ENCODE measurements around the gene OXNAD1. TPM values are rescaled to one million over a fixed set of nuclear protein-coding genes. Genes with fewer than 3 reads are reported as not detected.

OXNAD1 gene
- total RNA-seq, 1 donor from 2014 or later = 26.6 TPM

DNA sequence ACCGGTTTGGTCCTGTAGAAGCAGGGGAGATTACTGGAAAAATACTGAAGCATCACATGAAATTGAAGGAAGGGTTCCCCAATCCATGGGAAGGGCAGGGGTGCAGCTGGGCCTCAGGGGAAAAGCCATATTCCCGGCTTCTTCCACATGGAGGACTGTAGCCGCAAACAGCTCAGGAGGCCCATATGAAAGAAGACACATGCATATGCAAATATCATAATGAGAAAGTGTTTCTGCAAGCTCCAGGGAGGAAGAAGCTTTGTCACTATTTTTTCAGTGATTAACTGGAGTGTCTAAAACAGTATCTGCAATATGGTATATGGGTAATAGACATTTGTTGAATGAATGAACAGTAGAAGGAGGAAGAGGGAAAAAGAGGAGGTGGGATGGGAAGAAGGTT is 19.4 kb upstream of the OXNAD1 start:
- no peak overlapping the region for H3K27ac ChIP-seq (ENCODE audit: low read depth, low read length)
- H3K9ac ChIP-seq (ENCODE audit: low read depth in 1 of 3, low read length in 3 of 3) = peak overlapping the region in 1 of 3 donors; percentile 40
- H3K9me3 ChIP-seq (ENCODE audit: control insufficient read depth in 3 of 3, low read length in 3 of 3) = no peaks in the 10 kb centered on the region
- H3K4me3 ChIP-seq (ENCODE audit: low read length in 3 of 3) = no peak overlapping the region
- no peaks in the 10 kb centered on the region for H3K36me3 ChIP-seq (ENCODE audit: control insufficient read depth in 3 of 3, insufficient read depth in 3 of 3, low read length in 3 of 3)
- no peaks in the 10 kb centered on the region for H3K27me3 ChIP-seq (ENCODE audit: control insufficient read depth in 3 of 3, insufficient read depth in 3 of 3, low read length in 3 of 3)
- H3K4me1 ChIP-seq (ENCODE audit: control insufficient read depth in 3 of 3, insufficient read depth in 3 of 3, low read length in 3 of 3) = peaks cover 28 to 45% (median 36%) of the 10 kb centered on the region in 3 donors

DNA sequence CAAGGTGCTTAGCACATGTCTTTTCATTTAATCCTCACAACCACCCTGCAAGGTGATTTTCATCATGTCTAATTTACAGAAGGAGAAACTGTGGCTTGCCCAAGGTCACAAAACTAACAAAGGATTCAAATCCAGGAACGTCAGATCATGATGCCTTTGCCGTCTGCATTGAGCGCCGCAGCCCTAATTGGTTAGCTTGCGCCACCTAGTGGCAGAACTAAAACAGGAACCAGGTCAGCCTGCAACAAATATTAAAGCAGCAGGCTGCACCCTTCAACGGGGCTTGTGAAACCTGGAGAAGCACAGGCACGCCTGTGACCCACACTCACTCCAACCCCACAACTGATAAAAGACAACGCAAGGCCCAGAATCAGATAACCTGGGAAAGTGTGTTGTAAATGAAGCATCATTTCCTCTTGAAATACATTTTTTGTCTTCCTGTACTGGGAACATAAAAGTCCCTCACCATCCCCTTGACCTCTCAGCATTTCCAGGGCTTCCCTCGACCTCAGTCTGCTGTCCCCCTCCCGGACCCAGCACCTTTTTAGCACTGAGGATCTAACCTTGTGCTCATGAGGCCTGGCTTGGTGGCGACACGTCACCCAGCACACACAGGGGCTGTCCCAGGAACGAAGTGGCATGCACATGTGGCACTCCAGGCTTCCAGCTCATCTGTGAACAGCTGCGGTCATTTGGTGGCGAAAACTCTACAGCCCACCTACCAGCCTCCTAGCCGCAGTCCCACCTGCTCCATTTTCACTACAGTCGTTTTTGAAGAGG is 17.5 kb upstream of the OXNAD1 start:
- Histone ChIP-seq H3K9ac (ENCODE audit: low read depth in 1 of 3, low read length in 3 of 3) (peak overlapping the region in 2 of 3 donors; percentile 8 to 42), H3K4me1 (ENCODE audit: control insufficient read depth in 3 of 3, insufficient read depth in 3 of 3, low read length in 3 of 3) (peaks cover 25 to 41% (median 36%) of the 10 kb centered on the region in 3 donors), H3K27ac (ENCODE audit: low read depth, low read length) (no peak overlapping the region), H3K4me3 (ENCODE audit: low read length in 3 of 3) (no peak overlapping the region), H3K27me3 (ENCODE audit: control insufficient read depth in 3 of 3, insufficient read depth in 3 of 3, low read length in 3 of 3) (no peaks in the 10 kb centered on the region), H3K36me3 (ENCODE audit: control insufficient read depth in 3 of 3, insufficient read depth in 3 of 3, low read length in 3 of 3) (no peaks in the 10 kb centered on the region), H3K9me3 (ENCODE audit: control insufficient read depth in 3 of 3, low read length in 3 of 3) (no peaks in the 10 kb centered on the region)

DNA sequence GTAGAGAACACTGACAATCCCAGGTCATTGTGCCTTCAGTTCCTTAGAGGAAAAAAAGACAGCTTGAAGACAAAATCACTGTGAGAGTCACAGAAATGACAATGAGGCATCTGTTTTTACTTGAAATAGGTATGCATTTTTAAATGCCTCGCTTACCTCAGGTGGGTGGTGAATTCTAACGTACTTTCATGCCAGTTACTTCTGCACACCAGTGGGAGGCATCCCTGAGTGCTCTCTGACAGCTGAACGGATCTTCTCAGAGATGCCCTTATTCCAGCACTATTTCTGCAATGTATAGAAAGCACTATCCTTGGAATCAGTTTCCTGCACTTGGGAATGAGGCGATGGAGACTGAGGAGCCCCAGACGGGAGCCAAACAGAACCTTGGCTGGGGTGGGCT is 16.5 kb upstream of the OXNAD1 start:
- Histone ChIP-seq H3K9ac (ENCODE audit: low read depth in 1 of 3, low read length in 3 of 3) (no peak overlapping the region), H3K9me3 (ENCODE audit: control insufficient read depth in 3 of 3, low read length in 3 of 3) (no peaks in the 10 kb centered on the region), H3K36me3 (ENCODE audit: control insufficient read depth in 3 of 3, insufficient read depth in 3 of 3, low read length in 3 of 3) (no peaks in the 10 kb centered on the region), H3K4me1 (ENCODE audit: control insufficient read depth in 3 of 3, insufficient read depth in 3 of 3, low read length in 3 of 3) (peaks cover 31 to 44% (median 36%) of the 10 kb centered on the region in 3 donors), H3K4me3 (ENCODE audit: low read length in 3 of 3) (no peak overlapping the region), H3K27me3 (ENCODE audit: control insufficient read depth in 3 of 3, insufficient read depth in 3 of 3, low read length in 3 of 3) (no peaks in the 10 kb centered on the region), H3K27ac (ENCODE audit: low read depth, low read length) (no peak overlapping the region)

DNA sequence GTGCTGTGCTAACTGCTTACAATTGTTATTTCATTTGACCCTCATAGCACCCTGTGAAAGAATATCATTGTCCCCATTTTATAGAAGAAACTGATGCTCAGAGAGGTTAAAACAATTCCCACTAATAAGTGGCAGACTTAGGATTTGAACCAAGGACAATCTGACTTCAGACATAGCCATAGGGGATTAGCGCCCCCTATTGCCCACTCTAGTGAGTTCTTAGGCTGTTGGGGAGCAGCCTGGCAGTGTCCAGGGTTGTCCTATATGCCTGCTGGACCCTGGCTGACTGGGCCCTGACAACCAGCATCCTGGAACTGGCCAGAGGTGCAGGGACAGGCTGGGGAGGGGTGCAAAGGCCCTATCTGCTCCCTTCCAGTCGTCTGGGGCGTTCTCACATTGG is 15.7 kb upstream of the OXNAD1 start:
- H3K27ac ChIP-seq (ENCODE audit: low read depth, low read length) = no peak overlapping the region
- H3K9ac ChIP-seq (ENCODE audit: low read depth in 1 of 3, low read length in 3 of 3) = peak overlapping the region in 1 of 3 donors; percentile 54
- no peak overlapping the region for H3K4me3 ChIP-seq (ENCODE audit: low read length in 3 of 3)
- H3K36me3 ChIP-seq (ENCODE audit: control insufficient read depth in 3 of 3, insufficient read depth in 3 of 3, low read length in 3 of 3) = no peaks in the 10 kb centered on the region
- no peaks in the 10 kb centered on the region for H3K9me3 ChIP-seq (ENCODE audit: control insufficient read depth in 3 of 3, low read length in 3 of 3)
- H3K4me1 ChIP-seq (ENCODE audit: control insufficient read depth in 3 of 3, insufficient read depth in 3 of 3, low read length in 3 of 3) = peaks cover 26 to 44% (median 34%) of the 10 kb centered on the region in 3 donors
- no peaks in the 10 kb centered on the region for H3K27me3 ChIP-seq (ENCODE audit: control insufficient read depth in 3 of 3, insufficient read depth in 3 of 3, low read length in 3 of 3)

DNA sequence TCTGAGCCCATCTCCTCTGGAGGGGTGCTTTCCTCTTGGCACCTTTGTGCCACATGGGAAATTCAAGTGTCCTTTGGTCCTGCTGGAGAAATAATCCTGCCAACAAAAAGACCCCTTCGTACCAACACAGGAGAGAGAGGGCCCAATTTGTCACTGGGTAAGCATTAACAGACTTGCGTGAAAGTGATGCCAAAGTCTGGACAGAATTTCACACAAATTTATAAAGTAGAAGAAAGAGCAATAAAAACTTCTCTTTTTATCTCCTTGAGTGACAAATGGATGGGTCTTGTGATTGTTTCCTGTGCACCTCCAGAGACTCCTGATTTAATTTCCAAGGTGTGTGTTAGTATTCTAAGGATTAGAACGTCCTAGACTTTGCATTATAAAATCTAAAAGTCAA is 15.1 kb upstream of the OXNAD1 start:
- no peak overlapping the region for H3K27ac ChIP-seq (ENCODE audit: low read depth, low read length)
- H3K4me3 ChIP-seq (ENCODE audit: low read length in 3 of 3) = no peak overlapping the region
- H3K4me1 ChIP-seq (ENCODE audit: control insufficient read depth in 3 of 3, insufficient read depth in 3 of 3, low read length in 3 of 3) = peaks cover 22 to 42% (median 34%) of the 10 kb centered on the region in 3 donors
- no peaks in the 10 kb centered on the region for H3K36me3 ChIP-seq (ENCODE audit: control insufficient read depth in 3 of 3, insufficient read depth in 3 of 3, low read length in 3 of 3)
- H3K9ac ChIP-seq (ENCODE audit: low read depth in 1 of 3, low read length in 3 of 3) = no peak overlapping the region
- no peaks in the 10 kb centered on the region for H3K27me3 ChIP-seq (ENCODE audit: control insufficient read depth in 3 of 3, insufficient read depth in 3 of 3, low read length in 3 of 3)
- H3K9me3 ChIP-seq (ENCODE audit: control insufficient read depth in 3 of 3, low read length in 3 of 3) = no peaks in the 10 kb centered on the region

DNA sequence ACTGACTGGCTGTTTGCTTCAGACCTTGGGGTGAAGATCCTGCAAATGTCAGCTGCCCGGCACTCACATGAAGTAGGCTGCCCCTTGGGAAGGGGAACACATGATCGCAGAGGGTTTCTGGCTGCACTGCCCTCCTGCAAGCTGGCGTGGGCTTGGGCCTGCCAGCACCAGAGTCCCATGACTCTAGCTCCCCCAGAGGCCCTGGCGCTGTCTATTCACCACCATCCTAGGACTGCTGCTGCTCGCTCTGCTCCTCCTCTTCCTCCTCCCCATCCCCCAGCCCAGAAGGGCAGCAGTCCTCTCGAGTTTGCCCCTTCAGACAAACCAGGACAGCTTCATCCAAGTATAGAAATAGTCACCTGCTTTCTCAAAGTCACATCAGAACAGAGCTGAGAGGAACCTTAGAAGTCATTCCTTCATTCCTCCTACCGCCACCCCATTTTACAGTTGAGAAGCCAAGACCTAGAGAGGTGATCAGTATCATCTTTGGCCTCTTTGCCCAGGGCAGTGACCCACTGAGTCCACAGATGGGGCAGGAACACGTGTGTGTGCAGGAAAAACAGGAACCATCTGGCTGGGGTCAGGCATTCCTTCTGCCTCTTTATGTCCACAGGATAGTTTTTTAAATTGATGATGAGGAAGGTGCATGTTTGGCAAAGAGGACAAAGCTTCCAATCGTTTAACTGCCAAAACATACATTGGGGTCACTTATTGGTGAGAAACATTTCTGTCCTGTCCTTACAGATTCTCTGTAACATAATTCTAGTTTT is 13.5 kb upstream of the OXNAD1 start:
- Histone ChIP-seq H3K4me1 (ENCODE audit: control insufficient read depth in 3 of 3, insufficient read depth in 3 of 3, low read length in 3 of 3) (peaks cover 14 to 33% (median 30%) of the 10 kb centered on the region in 3 donors), H3K27ac (ENCODE audit: low read depth, low read length) (no peak overlapping the region), H3K9me3 (ENCODE audit: control insufficient read depth in 3 of 3, low read length in 3 of 3) (no peaks in the 10 kb centered on the region), H3K9ac (ENCODE audit: low read depth in 1 of 3, low read length in 3 of 3) (no peak overlapping the region), H3K27me3 (ENCODE audit: control insufficient read depth in 3 of 3, insufficient read depth in 3 of 3, low read length in 3 of 3) (no peaks in the 10 kb centered on the region), H3K4me3 (ENCODE audit: low read length in 3 of 3) (no peak overlapping the region), H3K36me3 (ENCODE audit: control insufficient read depth in 3 of 3, insufficient read depth in 3 of 3, low read length in 3 of 3) (no peaks in the 10 kb centered on the region)

DNA sequence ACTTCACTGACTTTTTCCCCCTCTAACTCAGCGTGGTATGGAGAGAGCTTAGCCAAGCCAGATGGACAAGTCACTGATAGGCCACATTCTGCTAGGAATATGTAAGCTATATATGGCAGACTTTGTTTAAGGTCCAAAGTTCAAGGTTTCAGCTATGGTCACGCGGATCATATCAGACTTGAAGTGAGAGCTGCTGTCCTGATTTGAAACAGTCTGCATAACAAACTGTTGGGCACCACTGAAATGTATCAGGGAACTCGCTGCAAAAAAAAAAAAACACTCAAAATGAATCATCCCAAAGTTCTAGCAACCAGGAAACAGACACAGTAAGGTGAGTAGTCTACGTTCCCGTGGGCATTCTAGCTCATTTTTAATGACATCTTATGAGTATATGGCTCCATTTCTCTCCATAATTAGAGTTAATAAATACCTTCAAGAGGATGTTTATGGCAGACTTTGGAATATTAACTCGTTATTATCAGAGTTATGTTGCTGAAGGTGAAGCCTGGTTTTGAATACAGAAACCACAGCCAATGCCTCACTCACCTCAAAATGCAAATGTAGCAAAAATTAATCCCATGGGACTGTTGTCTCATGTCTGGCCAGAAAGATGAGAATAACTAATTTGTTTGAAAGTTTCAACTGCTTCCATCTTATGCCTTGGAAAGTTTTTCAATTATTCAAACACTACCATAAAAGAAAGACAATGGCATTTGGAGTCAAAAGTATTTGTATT is 12.6 kb upstream of the OXNAD1 start:
- Histone ChIP-seq H3K9ac (ENCODE audit: low read depth in 1 of 3, low read length in 3 of 3) (no peak overlapping the region), H3K4me1 (ENCODE audit: control insufficient read depth in 3 of 3, insufficient read depth in 3 of 3, low read length in 3 of 3) (peaks cover 14 to 32% (median 28%) of the 10 kb centered on the region in 3 donors), H3K27ac (ENCODE audit: low read depth, low read length) (no peak overlapping the region), H3K36me3 (ENCODE audit: control insufficient read depth in 3 of 3, insufficient read depth in 3 of 3, low read length in 3 of 3) (no peaks in the 10 kb centered on the region), H3K4me3 (ENCODE audit: low read length in 3 of 3) (no peak overlapping the region), H3K9me3 (ENCODE audit: control insufficient read depth in 3 of 3, low read length in 3 of 3) (no peaks in the 10 kb centered on the region), H3K27me3 (ENCODE audit: control insufficient read depth in 3 of 3, insufficient read depth in 3 of 3, low read length in 3 of 3) (no peaks in the 10 kb centered on the region)

DNA sequence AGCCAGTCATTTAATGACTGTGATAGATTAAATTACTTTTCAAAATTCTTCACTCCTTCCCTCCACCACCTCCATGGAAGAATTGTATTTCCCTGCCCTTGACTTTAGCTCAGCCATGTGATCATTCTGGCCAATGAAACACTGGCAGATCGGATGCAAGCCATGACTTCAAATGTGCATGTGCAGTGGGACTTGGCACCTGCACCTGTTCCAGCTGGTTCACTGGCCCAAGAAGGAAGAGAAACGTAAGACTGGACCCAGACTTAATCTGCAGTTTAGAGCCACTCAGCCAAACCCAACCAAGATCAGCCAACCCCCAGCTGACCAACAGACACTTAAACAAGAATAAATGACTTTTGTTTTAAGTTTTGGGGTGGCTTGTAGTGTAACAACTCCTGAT is 12.0 kb upstream of the OXNAD1 start:
- H3K9me3 ChIP-seq (ENCODE audit: control insufficient read depth in 3 of 3, low read length in 3 of 3) = no peaks in the 10 kb centered on the region
- H3K4me3 ChIP-seq (ENCODE audit: low read length in 3 of 3) = peak overlapping the region in 1 of 3 donors; percentile 1
- no peak overlapping the region for H3K27ac ChIP-seq (ENCODE audit: low read depth, low read length)
- no peaks in the 10 kb centered on the region for H3K27me3 ChIP-seq (ENCODE audit: control insufficient read depth in 3 of 3, insufficient read depth in 3 of 3, low read length in 3 of 3)
- H3K36me3 ChIP-seq (ENCODE audit: control insufficient read depth in 3 of 3, insufficient read depth in 3 of 3, low read length in 3 of 3) = no peaks in the 10 kb centered on the region
- H3K9ac ChIP-seq (ENCODE audit: low read depth in 1 of 3, low read length in 3 of 3) = no peak overlapping the region
- peaks cover 10 to 30% (median 23%) of the 10 kb centered on the region in 3 donors for H3K4me1 ChIP-seq (ENCODE audit: control insufficient read depth in 3 of 3, insufficient read depth in 3 of 3, low read length in 3 of 3)

DNA sequence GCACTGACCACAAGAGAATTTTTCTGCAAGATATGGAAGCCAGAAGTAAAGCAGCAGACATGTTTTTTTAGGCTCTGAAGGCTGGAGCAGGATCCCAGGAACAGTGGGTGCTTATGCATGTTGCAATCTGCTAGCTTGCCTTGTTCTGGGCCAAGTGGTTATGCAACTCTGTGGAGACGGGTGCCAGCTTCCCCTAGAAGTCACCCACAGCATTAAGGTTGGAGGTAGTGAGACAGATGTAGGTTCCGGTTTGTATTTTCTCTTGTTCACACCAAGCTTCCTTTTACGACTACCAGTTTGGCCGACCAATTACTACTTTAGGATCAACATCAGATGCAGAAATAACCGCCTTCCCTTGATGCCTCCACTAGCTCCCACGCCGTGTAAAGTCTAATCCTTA is 11.4 kb upstream of the OXNAD1 start:
- no peak overlapping the region for H3K27ac ChIP-seq (ENCODE audit: low read depth, low read length)

More for the DNA sequence above, 11.4 kb upstream of the OXNAD1 start:
- Histone ChIP-seq H3K9me3 (ENCODE audit: control insufficient read depth in 3 of 3, low read length in 3 of 3) (no peaks in the 10 kb centered on the region), H3K27me3 (ENCODE audit: control insufficient read depth in 3 of 3, insufficient read depth in 3 of 3, low read length in 3 of 3) (no peaks in the 10 kb centered on the region), H3K36me3 (ENCODE audit: control insufficient read depth in 3 of 3, insufficient read depth in 3 of 3, low read length in 3 of 3) (no peaks in the 10 kb centered on the region), H3K9ac (ENCODE audit: low read depth in 1 of 3, low read length in 3 of 3) (no peak overlapping the region), H3K4me3 (ENCODE audit: low read length in 3 of 3) (peak overlapping the region in 1 of 3 donors; percentile 1), H3K4me1 (ENCODE audit: control insufficient read depth in 3 of 3, insufficient read depth in 3 of 3, low read length in 3 of 3) (peaks cover 13 to 35% (median 28%) of the 10 kb centered on the region in 3 donors)
